ENCODE data around the gene DPYSL5. TPM values are rescaled to one million over a fixed set of nuclear protein-coding genes. Genes with fewer than 3 reads are reported as not detected.

Gene DPYSL5
- total RNA-seq, 2 donors from 2014 or later, result 3.1 to 3.5 TPM

DNA sequence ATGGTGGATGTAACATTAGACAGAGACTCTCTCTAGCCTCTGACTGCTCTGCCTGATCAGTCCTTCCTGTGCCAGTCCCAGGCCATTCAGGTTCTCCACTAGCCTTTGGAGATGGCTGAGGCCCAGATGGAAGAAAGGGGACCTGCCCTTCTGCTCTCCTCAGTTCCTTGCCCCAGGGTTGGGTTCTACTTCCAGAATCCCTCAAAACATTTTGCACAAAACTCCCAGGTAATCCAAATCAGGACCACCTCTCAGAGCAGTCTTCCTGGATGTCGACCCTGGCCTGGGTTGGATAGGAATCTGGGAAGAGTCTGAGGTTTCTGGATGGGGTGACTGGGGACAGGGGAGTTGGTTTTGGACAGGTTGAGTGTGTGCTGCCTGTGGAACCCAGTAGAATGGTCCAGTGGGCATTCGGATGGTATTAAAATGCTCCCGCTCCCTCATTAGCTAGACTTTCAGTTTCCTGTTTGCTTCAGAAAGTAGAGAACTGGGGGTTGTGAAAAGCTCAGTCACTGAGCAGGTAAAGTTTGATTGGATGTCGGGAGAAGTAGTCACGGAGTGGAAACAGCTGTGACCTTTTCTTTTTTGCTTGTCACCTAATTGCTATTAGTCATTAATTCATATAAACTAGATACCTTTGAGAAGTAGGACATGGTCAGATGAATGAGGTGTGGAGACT is 37.9 kb downstream of the DPYSL5 start:
- TF ChIP-seq, protein P1, sequence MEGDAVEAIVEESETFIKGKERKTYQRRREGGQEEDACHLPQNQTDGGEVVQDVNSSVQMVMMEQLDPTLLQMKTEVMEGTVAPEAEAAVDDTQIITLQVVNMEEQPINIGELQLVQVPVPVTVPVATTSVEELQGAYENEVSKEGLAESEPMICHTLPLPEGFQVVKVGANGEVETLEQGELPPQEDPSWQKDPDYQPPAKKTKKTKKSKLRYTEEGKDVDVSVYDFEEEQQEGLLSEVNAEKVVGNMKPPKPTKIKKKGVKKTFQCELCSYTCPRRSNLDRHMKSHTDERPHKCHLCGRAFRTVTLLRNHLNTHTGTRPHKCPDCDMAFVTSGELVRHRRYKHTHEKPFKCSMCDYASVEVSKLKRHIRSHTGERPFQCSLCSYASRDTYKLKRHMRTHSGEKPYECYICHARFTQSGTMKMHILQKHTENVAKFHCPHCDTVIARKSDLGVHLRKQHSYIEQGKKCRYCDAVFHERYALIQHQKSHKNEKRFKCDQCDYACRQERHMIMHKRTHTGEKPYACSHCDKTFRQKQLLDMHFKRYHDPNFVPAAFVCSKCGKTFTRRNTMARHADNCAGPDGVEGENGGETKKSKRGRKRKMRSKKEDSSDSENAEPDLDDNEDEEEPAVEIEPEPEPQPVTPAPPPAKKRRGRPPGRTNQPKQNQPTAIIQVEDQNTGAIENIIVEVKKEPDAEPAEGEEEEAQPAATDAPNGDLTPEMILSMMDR (conservative IDR thresholded peaks at IDR 0.05), result no peak
- Histone ChIP-seq H3K9me3 (ENCODE audit: control insufficient read depth, low read length) (no peaks in the 10 kb centered on the region), H3K9ac (ENCODE audit: extremely low read depth, low read length, poor library complexity, severe bottlenecking) (no peak overlapping the region), H3K27ac (ENCODE audit: low read depth, low read length) (no peak overlapping the region), H3K36me3 (ENCODE audit: control insufficient read depth, insufficient read depth, low read length) (no peaks in the 10 kb centered on the region), H3K4me3 (ENCODE audit: low read length) (no peak overlapping the region), H3K4me1 (ENCODE audit: control insufficient read depth, insufficient read depth, low read length) (no peaks in the 10 kb centered on the region), H3K27me3 (ENCODE audit: control insufficient read depth, insufficient read depth, low read length, poor library complexity, severe bottlenecking) (no peaks in the 10 kb centered on the region)
- Mint-ChIP-seq H3K9me3 (no peaks in the 10 kb centered on the region), H3K36me3 (ENCODE audit: low read depth) (no peaks in the 10 kb centered on the region), H3K4me1 (no peaks in the 10 kb centered on the region), H3K27ac (no peak overlapping the region), H3K4me3 (no peak overlapping the region), H3K27me3 (ENCODE audit: insufficient read depth) (peaks cover 2% of the 10 kb centered on the region)
- DNase-seq, result no peak
- 90% methylated on average over 5 of the region's 5 CpGs; no CpG with 5 or more reads in 1 of the 2 experiments for WGBS, 2 experiments (ENCODE audit: insufficient coverage in 1 of 2, insufficient read length in 1 of 2)

DNA sequence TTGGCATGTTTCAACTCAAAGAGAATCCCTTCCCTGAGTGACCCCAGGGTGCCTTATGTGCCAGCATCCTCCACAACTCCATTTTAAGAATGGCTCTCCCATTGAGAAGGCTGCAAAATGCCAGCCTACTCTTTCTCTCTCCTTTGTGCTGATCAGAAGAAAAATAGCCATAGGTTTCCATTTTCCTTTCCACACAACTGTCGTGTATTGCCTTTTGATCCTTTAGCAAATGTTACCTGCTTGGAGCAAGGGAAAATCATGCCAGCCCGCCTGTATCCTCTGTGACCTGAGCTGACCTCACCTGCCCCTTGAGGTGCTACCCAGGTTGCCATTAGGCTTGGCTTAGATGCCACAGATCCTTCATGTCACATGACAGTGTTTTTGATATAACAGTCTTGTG is 38.8 kb downstream of the DPYSL5 start:
- no peak overlapping the region for H3K4me3 ChIP-seq (ENCODE audit: low read length)

DNA sequence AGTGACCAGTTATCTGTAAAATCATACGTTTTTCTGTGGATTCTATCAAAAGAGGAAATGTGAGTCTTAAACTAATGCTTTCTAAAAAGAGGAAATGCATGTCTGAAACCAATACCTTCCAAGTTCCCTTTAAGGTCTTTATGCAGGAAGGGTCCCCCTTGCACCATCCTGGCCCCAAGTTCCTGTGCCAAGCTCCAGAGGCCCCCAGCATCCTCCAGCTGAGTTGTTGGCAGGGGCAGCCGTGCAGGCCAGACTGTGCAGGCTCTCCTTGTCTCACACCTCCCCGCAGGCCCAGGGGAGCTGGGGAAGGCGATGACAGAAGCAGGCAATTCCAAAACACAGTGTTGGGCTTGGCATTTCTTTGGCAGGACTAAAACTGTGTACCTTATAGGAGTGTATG is 39.2 kb downstream of the DPYSL5 start:
- H3K9ac ChIP-seq (ENCODE audit: extremely low read depth, low read length, poor library complexity, severe bottlenecking), result no peak overlapping the region
- 89 to 92% methylated on average over 1 to 4 of the region's 4 CpGs for WGBS, 2 experiments (ENCODE audit: insufficient coverage in 1 of 2, insufficient read length in 1 of 2)
- H3K36me3 ChIP-seq (ENCODE audit: control insufficient read depth, insufficient read depth, low read length), result no peaks in the 10 kb centered on the region
- no peaks in the 10 kb centered on the region for H3K27me3 ChIP-seq (ENCODE audit: control insufficient read depth, insufficient read depth, low read length, poor library complexity, severe bottlenecking)
- TF ChIP-seq, protein P1 (conservative IDR thresholded peaks at IDR 0.05), result no peak
- H3K36me3 Mint-ChIP-seq (ENCODE audit: low read depth), result no peaks in the 10 kb centered on the region
- no peak overlapping the region for H3K4me3 Mint-ChIP-seq
- peak overlapping the region; percentile 22 for H3K27ac ChIP-seq (ENCODE audit: low read depth, low read length)
- H3K4me1 ChIP-seq (ENCODE audit: control insufficient read depth, insufficient read depth, low read length), result no peaks in the 10 kb centered on the region
- H3K9me3 ChIP-seq (ENCODE audit: control insufficient read depth, low read length), result no peaks in the 10 kb centered on the region
- no peaks in the 10 kb centered on the region for H3K9me3 Mint-ChIP-seq
- H3K4me1 Mint-ChIP-seq, result no peaks in the 10 kb centered on the region
- no peak overlapping the region for H3K27ac Mint-ChIP-seq
- no peak overlapping the region for H3K4me3 ChIP-seq (ENCODE audit: low read length)
- H3K27me3 Mint-ChIP-seq (ENCODE audit: insufficient read depth), result peaks cover 2% of the 10 kb centered on the region
- no peak for DNase-seq

More for the DNA sequence above, 38.8 kb downstream of the DPYSL5 start:
- no peaks in the 10 kb centered on the region for H3K9me3 ChIP-seq (ENCODE audit: control insufficient read depth, low read length)
- H3K4me1 ChIP-seq (ENCODE audit: control insufficient read depth, insufficient read depth, low read length), result no peaks in the 10 kb centered on the region
- WGBS, 2 experiments (ENCODE audit: insufficient coverage in 1 of 2, insufficient read length in 1 of 2), result 90 to 91% methylated on average over 1 to 2 of the region's 2 CpGs
- H3K27me3 ChIP-seq (ENCODE audit: control insufficient read depth, insufficient read depth, low read length, poor library complexity, severe bottlenecking), result no peaks in the 10 kb centered on the region
- TF ChIP-seq, protein P1 (conservative IDR thresholded peaks at IDR 0.05), result no peak
- H3K27me3 Mint-ChIP-seq (ENCODE audit: insufficient read depth), result peaks cover 2% of the 10 kb centered on the region
- H3K4me3 Mint-ChIP-seq, result no peak overlapping the region
- peak overlapping the region; percentile 22 for H3K27ac ChIP-seq (ENCODE audit: low read depth, low read length)
- H3K36me3 Mint-ChIP-seq (ENCODE audit: low read depth), result no peaks in the 10 kb centered on the region
- H3K9ac ChIP-seq (ENCODE audit: extremely low read depth, low read length, poor library complexity, severe bottlenecking), result no peak overlapping the region
- no peak overlapping the region for H3K27ac Mint-ChIP-seq
- no peaks in the 10 kb centered on the region for H3K36me3 ChIP-seq (ENCODE audit: control insufficient read depth, insufficient read depth, low read length)
- DNase-seq, result no peak
- H3K4me1 Mint-ChIP-seq, result no peaks in the 10 kb centered on the region
- H3K9me3 Mint-ChIP-seq, result no peaks in the 10 kb centered on the region
